KMS-11 (cell line): ENCODE measurements around the gene CAND2.

Experiments used
- H2AFZ ChIP-seq: fragments of 200-600 bp; sonication (generic); 2 replicates; pipeline ENCODE4 v1.6.1; 2016; ENCODE audit warnings: antibody characterized with exemption, mixed run types, low read depth
- H3K27ac ChIP-seq: fragments of 200-600 bp; sonication (generic); 2 replicates; pipeline ENCODE4 v1.6.1; 2016; ENCODE audit warnings: mild to moderate bottlenecking, mixed run types
- H3K27me3 ChIP-seq: fragments of 200-600 bp; sonication (generic); 2 replicates; pipeline ENCODE4 v1.6.1; 2017; ENCODE audit warnings: mild to moderate bottlenecking, low read depth, mixed run types, moderate library complexity; ENCODE audit not compliant: insufficient read depth
- H3K36me3 ChIP-seq: fragments of 200-600 bp; sonication (generic); 2 replicates; pipeline ENCODE4 v1.6.1; 2017; ENCODE audit warnings: mild to moderate bottlenecking, mixed run types; ENCODE audit not compliant: insufficient read depth
- H3K4me1 ChIP-seq: fragments of 200-600 bp; sonication (generic); 2 replicates; pipeline ENCODE4 v1.6.1; 2016; ENCODE audit warnings: mild to moderate bottlenecking, low read depth, mixed run types; ENCODE audit not compliant: poor library complexity, severe bottlenecking
- H3K4me2 ChIP-seq: fragments of 200-600 bp; sonication (generic); 2 replicates; pipeline ENCODE4 v1.7.0; 2016; ENCODE audit warnings: mild to moderate bottlenecking, mixed run types
- H3K4me3 ChIP-seq: fragments of 200-600 bp; sonication (generic); IDR thresholded peaks from 2 replicates; pipeline ENCODE4 v1.6.1; 2017; ENCODE audit warnings: low read depth, low read length, mixed read lengths; ENCODE audit not compliant: insufficient read depth
- H3K79me2 ChIP-seq: fragments of 200-600 bp; sonication (generic); 2 replicates; pipeline ENCODE4 v1.6.1; 2016; ENCODE audit warnings: low read depth, mixed run types; ENCODE audit not compliant: insufficient read depth
- H3K9ac ChIP-seq: fragments of 200-600 bp; sonication (generic); 2 replicates; pipeline ENCODE4 v1.6.1; 2016; ENCODE audit warnings: mild to moderate bottlenecking, mixed run types
- H4K20me1 ChIP-seq: fragments of 200-600 bp; sonication (generic); 2 replicates; pipeline ENCODE4 v1.6.1; 2016; ENCODE audit warnings: mild to moderate bottlenecking, mixed run types; ENCODE audit not compliant: insufficient read depth
- CTCF ChIP-seq: fragments of 200-600 bp; sonication (generic); conservative IDR thresholded peaks from 2 replicates; pipeline ENCODE4 v1.6.1; 2017; ENCODE audit warnings: low read depth, mild to moderate bottlenecking, antibody characterized with exemption, low read length, moderate library complexity, mixed read lengths

CAND2 gene

GRCh38 chr3:12797124-12797891, 828 bp downstream of the CAND2 start:
- Histone ChIP-seq H2AFZ (no peak overlapping the region), H3K9ac (no peak overlapping the region), H3K4me1 (no peaks in the 10 kb centered on the region), H3K27me3 (no peaks in the 10 kb centered on the region), H3K36me3 (no peaks in the 10 kb centered on the region), H4K20me1 (no peaks in the 10 kb centered on the region), H3K4me2 (no peak overlapping the region), H3K27ac (no peak overlapping the region), H3K79me2 (no peaks in the 10 kb centered on the region), H3K4me3 (no peak overlapping the region)
- TF ChIP-seq CTCF: no peak

GRCh38 chr3:12797892-12798558, 1.5 kb downstream of the CAND2 start:
- no peak overlapping the region for H3K27ac ChIP-seq
- no peaks in the 10 kb centered on the region for H4K20me1 ChIP-seq
- H3K4me3 ChIP-seq: no peak overlapping the region
- H3K4me1 ChIP-seq: no peaks in the 10 kb centered on the region
- no peaks in the 10 kb centered on the region for H3K36me3 ChIP-seq
- no peak overlapping the region for H3K4me2 ChIP-seq
- H2AFZ ChIP-seq: no peak overlapping the region
- no peaks in the 10 kb centered on the region for H3K79me2 ChIP-seq
- TF ChIP-seq CTCF: no peak
- H3K27me3 ChIP-seq: no peaks in the 10 kb centered on the region
- no peak overlapping the region for H3K9ac ChIP-seq

GRCh38 chr3:12798559-12799179, 2.2 kb downstream of the CAND2 start:
- no peaks in the 10 kb centered on the region for H3K36me3 ChIP-seq
- H3K27me3 ChIP-seq: no peaks in the 10 kb centered on the region
- no peak overlapping the region for H3K9ac ChIP-seq
- H4K20me1 ChIP-seq: no peaks in the 10 kb centered on the region
- no peak overlapping the region for H3K27ac ChIP-seq
- H3K79me2 ChIP-seq: no peaks in the 10 kb centered on the region
- TF ChIP-seq CTCF: no peak
- no peaks in the 10 kb centered on the region for H3K4me1 ChIP-seq
- H2AFZ ChIP-seq: no peak overlapping the region
- H3K4me2 ChIP-seq: no peak overlapping the region
- no peak overlapping the region for H3K4me3 ChIP-seq

DNA sequence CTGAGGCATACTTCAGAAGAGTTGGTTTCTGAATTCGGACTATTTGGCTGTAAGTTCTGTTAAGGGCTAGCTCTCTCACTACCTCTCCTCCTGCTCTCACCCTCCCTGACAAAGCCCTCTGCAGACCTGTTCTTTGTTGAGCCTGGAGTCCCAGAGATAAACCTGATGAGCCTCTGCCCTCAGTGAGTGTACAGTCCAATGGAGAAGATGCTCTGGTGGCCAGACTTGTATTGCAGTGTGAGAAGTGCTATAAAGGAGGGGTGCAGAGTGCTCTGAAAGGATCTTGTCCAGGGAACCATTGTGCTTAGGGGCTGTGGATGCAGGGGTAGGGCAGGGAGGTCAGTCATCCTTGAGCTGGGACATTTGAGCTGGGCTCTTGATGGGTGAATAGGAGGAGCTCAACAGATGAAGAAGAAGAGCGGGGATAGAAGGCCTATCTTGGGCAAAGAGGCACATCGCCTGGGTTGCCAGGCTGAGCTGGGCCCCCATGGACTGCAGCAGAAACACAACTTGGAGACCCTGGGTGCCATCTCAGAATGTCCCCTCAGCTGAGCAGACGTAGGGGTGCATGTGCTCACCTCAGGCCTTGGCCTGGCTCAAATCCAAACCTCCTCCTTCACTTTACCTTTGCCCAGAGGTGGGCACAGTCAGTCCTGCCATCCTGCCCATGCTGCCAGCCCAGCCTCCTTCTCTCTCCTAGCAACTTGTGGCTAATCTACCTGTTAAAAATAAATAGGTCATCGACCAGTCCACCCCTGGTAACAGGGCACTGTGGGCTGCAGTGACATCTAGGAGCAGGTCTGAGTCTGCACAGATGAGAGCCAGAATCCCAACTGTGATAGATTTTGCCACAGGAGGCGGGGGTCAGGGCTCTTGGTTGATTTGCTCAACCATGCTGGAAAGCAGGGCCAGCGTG, 3.3 kb downstream of the CAND2 start:
- H3K4me3 ChIP-seq: no peak overlapping the region
- H3K27ac ChIP-seq: no peak overlapping the region
- no peaks in the 10 kb centered on the region for H3K27me3 ChIP-seq
- H3K4me2 ChIP-seq: no peak overlapping the region
- H2AFZ ChIP-seq: no peak overlapping the region
- H3K36me3 ChIP-seq: no peaks in the 10 kb centered on the region
- H3K79me2 ChIP-seq: no peaks in the 10 kb centered on the region
- no peak overlapping the region for H3K9ac ChIP-seq
- no peak for TF ChIP-seq CTCF
- no peaks in the 10 kb centered on the region for H3K4me1 ChIP-seq
- no peaks in the 10 kb centered on the region for H4K20me1 ChIP-seq
